ENCODE measurements around the gene GATB. TPM values are rescaled to one million over a fixed set of nuclear protein-coding genes. Genes with fewer than 3 reads are reported as not detected.
A peak's percentile ranks its signal among the peaks of the same experiment; 100 is the strongest.
"Not testable (repeated sequence)": the region's sequence is repeated elsewhere in the genome, so short reads cannot be mapped to it uniquely, and the experiment has no call there.

The GATB gene
- total and polyA plus RNA-seq, 11 donors: 32.8 to 182 (median 83.4) TPM

- Histone ChIP-seq H3K4me1 (peaks cover 0 to 17% (median 4%) of the 10 kb centered on the region in 12 donors), H3K9me3 (peaks cover 0 to 21% (median 12%) of the 10 kb centered on the region in 12 donors), H3K27ac (peak overlapping the region in 9 of 12 donors; percentile 4 to 61 (median 41)), H3K36me3 (peaks cover 0 to 7% (median 0%) of the 10 kb centered on the region in 9 donors), H3K4me3 (no peak overlapping the region), H3K27me3 (no peaks in the 10 kb centered on the region)
- TF ChIP-seq CTCF (IDR thresholded peaks at IDR 0.05): no peak
- TF ChIP-seq POLR2A (IDR thresholded peaks at IDR 0.05): no peak
- peak; percentile 61 to 75 (median 71) for ATAC-seq
- intact Hi-C loops (cut with DNase I): no loop called here
- 56 to 76% (median 71%) methylated on average over 8 of the region's 8 CpGs for WGBS, 4 donors
- no peak for DNase-seq
These were observed 21.9 kb downstream of the GATB start for GRCh38 chr4:151738720-151739517.

DNA sequence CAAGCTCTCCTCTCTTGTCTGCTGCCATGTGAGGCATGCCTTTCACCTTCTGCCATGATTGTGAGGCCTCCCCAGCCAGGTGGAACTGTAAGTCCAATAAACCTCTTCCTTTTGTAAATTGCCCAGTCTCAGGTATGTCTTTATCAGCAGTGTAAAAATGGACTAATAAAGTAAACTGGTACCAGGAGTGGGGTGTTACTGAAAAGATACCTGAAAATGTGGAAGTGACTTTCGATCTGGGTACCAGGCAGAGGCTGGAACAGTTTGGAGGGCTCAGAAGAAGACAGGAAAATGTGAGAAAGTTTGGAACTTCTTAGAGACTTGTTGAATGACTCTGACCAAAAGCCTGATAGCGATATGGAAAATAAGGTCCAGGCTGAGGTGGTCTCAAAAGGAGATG, 24.0 kb downstream of the GATB start:
- H3K36me3 ChIP-seq; H3K4me3 ChIP-seq; H3K27me3 ChIP-seq; ATAC-seq; DNase-seq; intact Hi-C loops (cut with DNase I); H3K27ac ChIP-seq: not testable (repeated sequence)
- peaks cover 0 to 21% (median 12%) of the 10 kb centered on the region in 12 donors for H3K9me3 ChIP-seq
- peaks cover 0 to 17% (median 4%) of the 10 kb centered on the region in 12 donors for H3K4me1 ChIP-seq
- WGBS, 4 donors: 97 to 99% (median 98%) methylated on average over 2 of the region's 2 CpGs

DNA sequence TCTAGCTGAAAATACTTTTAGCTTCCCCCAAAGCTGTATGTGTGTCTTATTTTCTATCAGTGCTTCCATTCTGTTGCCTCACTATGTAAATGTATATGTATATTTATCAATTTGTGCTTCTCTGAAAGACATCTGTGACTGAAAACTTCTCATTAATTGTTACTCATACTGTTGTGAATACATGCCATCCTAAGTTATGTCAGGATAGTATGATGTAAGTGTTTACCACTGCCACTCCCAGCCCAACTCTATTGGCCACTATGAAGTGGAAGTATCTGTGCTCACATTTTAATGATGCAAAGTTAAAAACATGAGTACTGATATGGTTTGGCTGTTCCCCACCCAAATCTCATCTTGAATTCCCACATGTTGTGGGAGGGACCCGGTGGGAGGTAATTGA, 24.4 kb downstream of the GATB start:
- TF ChIP-seq CTCF (IDR thresholded peaks at IDR 0.05) (no peak), POLR2A (IDR thresholded peaks at IDR 0.05) (no peak)
- WGBS, 4 donors: 95 to 100% (median 98%) methylated on average over 1 of the region's 1 CpG

GRCh38 chr4:151731670-151732069, 29.1 kb downstream of the GATB start:
- H3K27me3 ChIP-seq; ATAC-seq; H3K36me3 ChIP-seq; H3K4me1 ChIP-seq; H3K27ac ChIP-seq; DNase-seq; intact Hi-C loops (cut with DNase I); H3K9me3 ChIP-seq; H3K4me3 ChIP-seq: not testable (repeated sequence)
- 95% methylated on average over 11 to 34 of the region's 34 CpGs; no CpG with 5 or more reads in 1 of the 4 donors for WGBS, 4 donors

More for the DNA sequence above, 24.4 kb downstream of the GATB start:
- no peak overlapping the region for H3K4me3 ChIP-seq
- peaks cover 0 to 17% (median 4%) of the 10 kb centered on the region in 12 donors for H3K4me1 ChIP-seq
- H3K27ac ChIP-seq: no peak overlapping the region
- H3K36me3 ChIP-seq: peaks cover 0 to 7% (median 0%) of the 10 kb centered on the region in 9 donors
- peaks cover 0 to 21% (median 12%) of the 10 kb centered on the region in 12 donors for H3K9me3 ChIP-seq
- intact Hi-C loops (cut with DNase I): no loop called here
- ATAC-seq (no peak), DNase-seq (no peak)
- H3K27me3 ChIP-seq: no peaks in the 10 kb centered on the region

GRCh38 chr4:151729731-151730559, 30.9 kb downstream of the GATB start:
- H3K9me3 ChIP-seq: no peaks in the 10 kb centered on the region
- peaks cover 0 to 6% (median 0%) of the 10 kb centered on the region in 12 donors for H3K4me1 ChIP-seq
- no peak overlapping the region for H3K27ac ChIP-seq
- intact Hi-C loops (cut with DNase I): no loop called here
- 86 to 96% (median 90%) methylated on average over 10 to 12 of the region's 12 CpGs for WGBS, 4 donors
- DNase-seq (no peak), ATAC-seq (no peak)
- no peak for TF ChIP-seq CTCF (IDR thresholded peaks at IDR 0.05)
- H3K27me3 ChIP-seq: no peaks in the 10 kb centered on the region
- H3K4me3 ChIP-seq: no peak overlapping the region
- H3K36me3 ChIP-seq: no peaks in the 10 kb centered on the region

Measured in heart left ventricle (tissue), 16 donors.